GM19099 (cell line): ENCODE measurements around the gene FSIP1.

Experiments used
- POLR2A ChIP-seq: IDR thresholded peaks from 3 replicates; pipeline ENCODE4 v1.6.1; 2011; ENCODE audit warnings: low read depth; ENCODE audit not compliant: insufficient read length; ENCODE audit errors: extremely low read depth

The FSIP1 gene

DNA sequence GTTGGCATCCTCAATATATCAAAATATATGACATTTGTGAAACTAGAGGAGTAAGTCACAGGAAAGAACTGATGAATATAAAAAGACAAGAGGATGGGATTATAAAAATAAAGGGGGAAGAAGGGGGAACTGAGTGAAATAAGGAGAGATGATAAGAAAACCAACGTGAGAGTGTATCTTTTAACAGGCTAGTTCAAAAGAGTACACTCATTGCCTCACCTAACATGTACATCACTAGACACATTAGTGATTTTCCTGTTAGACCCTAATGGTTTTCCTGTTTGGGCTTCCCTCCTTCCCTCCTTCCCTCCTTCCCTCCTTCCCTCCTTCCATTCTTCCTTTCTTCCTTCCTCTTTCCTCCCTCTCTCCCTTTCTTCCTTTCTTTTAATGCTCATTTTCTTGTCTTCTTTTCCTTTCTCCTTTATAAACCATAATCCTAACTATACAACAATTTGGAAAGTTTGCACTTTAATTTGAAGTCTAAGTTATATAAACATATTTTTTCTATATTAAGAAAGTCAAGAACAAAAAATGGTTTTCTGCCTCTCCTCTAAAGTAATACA is 35.8 kb downstream of the FSIP1 start:
- no peak for TF ChIP-seq POLR2A

- TF ChIP-seq POLR2A: no peak
Observed at GRCh38 chr15:39746176-39746575, 36.5 kb downstream of the FSIP1 start.

- no peak for TF ChIP-seq POLR2A
Observed at GRCh38 chr15:39745415-39745814, 37.2 kb downstream of the FSIP1 start.

GRCh38 chr15:39744334-39745103 is 38.1 kb downstream of the FSIP1 start:
- TF ChIP-seq POLR2A: no peak

- TF ChIP-seq POLR2A: no peak
Observed at GRCh38 chr15:39743611-39744010, 39.0 kb downstream of the FSIP1 start.

DNA sequence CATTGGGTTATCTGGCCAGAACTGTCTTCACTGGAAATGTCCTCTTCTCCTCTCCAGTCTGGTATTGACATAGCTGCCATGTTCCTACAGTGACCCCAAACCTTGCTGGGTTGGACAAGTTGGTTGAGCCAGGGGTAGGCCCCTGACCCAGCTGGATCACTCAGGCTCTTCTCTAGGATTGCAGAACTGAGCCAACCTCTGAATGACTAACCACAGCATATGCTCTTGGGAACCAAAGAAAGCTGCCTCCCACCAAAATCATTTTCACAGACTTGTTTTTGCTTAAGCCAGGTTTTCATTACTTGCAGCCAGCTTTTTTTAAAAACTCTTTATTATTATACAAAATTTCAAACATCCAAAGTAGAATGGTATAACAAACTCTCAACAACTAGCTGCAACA is 41.4 kb downstream of the FSIP1 start:
- no peak for TF ChIP-seq POLR2A

- no peak for TF ChIP-seq POLR2A
Observed at GRCh38 chr15:39738998-39739397, 43.6 kb downstream of the FSIP1 start.

- no peak for TF ChIP-seq POLR2A
Observed at GRCh38 chr15:39737196-39737550, 45.5 kb downstream of the FSIP1 start.

DNA sequence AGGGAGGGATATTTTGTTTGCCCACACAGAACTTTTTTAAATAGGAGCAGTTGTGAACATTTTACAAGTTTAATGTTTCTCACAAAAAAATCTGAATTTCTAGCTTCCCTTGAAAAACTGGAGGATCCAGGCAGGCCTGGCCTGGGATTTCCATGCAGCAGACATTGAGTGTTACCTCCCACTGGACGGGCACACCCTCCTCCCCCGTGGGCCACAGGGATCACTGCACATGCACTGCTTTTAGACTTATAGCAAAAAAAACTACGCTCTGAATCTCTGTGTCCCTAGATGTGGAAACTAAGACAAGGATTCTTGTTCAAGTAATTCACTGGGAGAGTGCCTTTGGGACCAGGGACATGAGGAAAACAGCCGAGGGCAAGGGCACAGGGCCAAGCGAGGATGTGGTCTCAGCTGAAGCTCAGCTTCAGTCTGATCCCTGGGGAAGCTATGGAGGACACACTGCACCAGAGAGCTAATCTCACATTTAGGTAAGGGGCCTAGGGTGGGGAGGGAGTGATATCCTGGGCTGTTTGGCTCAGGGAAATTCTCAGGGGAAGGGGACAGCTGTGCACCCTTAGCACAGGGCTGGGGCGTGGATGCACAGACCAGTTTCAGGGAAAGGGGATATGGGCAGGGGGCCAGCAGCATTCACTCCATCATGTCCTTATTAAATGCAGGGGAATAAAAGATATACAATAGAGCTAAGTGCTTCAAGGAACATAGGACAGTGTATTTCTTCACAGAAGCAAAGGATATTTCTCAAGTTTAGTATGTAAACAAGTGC is 46.0 kb downstream of the FSIP1 start:
- no peak for TF ChIP-seq POLR2A

- TF ChIP-seq POLR2A: no peak
Observed at GRCh38 chr15:39735120-39735717, 47.4 kb downstream of the FSIP1 start.

DNA sequence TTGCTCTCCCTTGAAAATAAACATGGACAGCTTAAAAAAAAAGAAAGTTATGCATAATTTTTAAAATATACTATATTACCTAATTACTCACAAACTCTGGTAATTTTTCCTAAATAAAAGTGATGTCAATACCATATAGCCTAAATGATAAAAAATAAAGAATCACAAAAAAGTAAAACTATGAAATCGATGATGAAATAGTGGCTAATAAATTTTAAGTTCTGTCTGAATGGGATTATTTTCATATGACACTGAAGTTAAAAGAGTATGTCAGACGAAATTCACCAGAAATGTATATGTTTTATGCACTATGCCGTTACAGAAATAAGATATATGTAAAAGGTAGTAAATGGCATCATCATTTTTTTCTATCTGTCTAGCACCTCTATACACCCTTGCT is 51.4 kb downstream of the FSIP1 start:
- no peak for TF ChIP-seq POLR2A

- no peak for TF ChIP-seq POLR2A
Observed at GRCh38 chr15:39730552-39730951, 52.1 kb downstream of the FSIP1 start.

DNA sequence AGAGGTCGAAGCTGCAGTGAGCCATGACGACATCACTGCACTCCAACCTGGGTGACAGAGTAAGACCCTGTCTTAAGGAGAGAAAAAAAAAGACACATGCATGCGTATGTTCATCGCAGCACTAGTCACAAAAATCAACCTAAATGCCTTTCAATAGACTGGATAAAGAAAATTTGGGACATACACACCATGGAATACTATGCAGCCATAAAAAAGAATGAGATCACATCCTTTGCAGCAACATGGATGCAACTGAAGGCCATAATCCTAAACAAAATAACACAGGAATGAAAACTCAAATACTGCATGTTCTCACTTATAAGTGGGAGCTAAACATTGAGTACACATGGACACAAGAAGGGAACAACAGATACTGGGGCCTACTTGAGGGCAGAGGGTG is 53.1 kb downstream of the FSIP1 start:
- no peak for TF ChIP-seq POLR2A

DNA sequence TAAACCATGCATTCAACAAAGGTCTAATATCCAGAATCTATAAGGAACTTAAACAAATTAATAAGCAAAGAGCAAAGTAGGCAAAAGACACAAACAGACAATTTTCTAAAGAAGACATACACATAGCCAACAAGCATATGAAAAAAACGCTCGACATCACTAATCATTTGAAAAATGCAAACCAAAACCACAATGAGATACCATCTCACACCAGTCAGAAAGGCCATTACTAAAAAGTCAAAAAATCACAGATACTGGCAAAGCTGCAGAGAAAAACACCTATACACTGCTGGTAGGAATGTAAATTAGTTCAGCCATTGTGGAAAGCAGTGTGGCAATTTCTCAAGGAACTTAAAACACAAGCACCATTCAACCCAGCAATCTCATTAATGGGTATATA is 53.8 kb downstream of the FSIP1 start:
- no peak for TF ChIP-seq POLR2A

DNA sequence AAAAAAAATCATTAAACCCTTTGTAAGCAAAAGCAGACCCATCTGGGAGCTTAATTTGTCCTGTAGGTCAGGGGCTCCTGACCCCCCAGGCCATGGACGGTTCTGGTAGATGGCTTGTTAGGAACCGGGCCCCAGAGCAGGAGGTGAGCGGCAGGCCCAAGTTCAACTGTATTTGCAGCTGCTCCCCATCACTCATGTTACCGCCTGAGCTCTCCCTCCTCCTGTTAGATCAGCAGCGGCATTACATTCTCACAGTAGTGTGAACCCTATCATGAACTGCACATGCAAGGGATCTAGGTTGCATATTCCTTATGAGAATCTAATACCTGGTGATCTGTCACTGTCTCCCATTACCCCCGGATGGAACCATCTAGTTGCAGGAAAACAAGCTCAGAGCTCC is 60.7 kb downstream of the FSIP1 start:
- TF ChIP-seq POLR2A: no peak
